H1 (cell line): ENCODE measurements around the gene LEKR1. TPM values are rescaled to one million over a fixed set of nuclear protein-coding genes. Genes with fewer than 3 reads are reported as not detected.

ENCODE experiments used
- POLR2A ChIP-seq, 2 experiments: IDR thresholded peaks; 1 replicate in 1 of 2; 2 replicates in 1 of 2; pipeline ENCODE4 v1.6.1; 2011; ENCODE audit warnings: low read depth in 2 of 2, low read length in 2 of 2, mild to moderate bottlenecking in 2 of 2; ENCODE audit errors: control extremely low read depth in 1 of 2
- SIRT6 ChIP-seq: IDR thresholded peaks from one replicate; pipeline ENCODE4 v1.7.1; 2012; ENCODE audit warnings: low read length, inconsistent platforms
- polyA plus RNA-seq, 7 experiments: library from polyadenylated mRNA; depleted of rRNA in 3 of 7; stranded (reverse) in 5 of 7; unstranded in 2 of 7; fragments of >200 nt in 5 of 7; fragments of 200-250 nt in 2 of 7; gene quantifications; 1 replicate in 5 of 7; 2 replicates in 1 of 7; 4 replicates in 1 of 7; pipeline versions ENCODE4 v1.2.1 to v1.2.3, GENCODE V29; 2011 to 2013; ENCODE audit warnings: missing spikeins in 2 of 7, mixed read lengths in 2 of 7
- total RNA-seq: library from RNA; stranded (reverse); fragmentation: NEBNext Ultra II Directional; extraction: Animal tissue kit (Norgen Biotek cat#: 25700); gene quantifications from 2 replicates; pipeline ENCODE4 v1.2.1, GENCODE V29; 2021

The LEKR1 gene
- total and polyA plus RNA-seq, 2 of the 8 experiments (the other 6 are each of a cell fraction or from before 2014, with no cell fraction given): 0.08 TPM; not detected in 1

GRCh38 chr3:156834962-156835535 is 8.9 kb downstream of the LEKR1 start (continued):
- no peak for TF ChIP-seq POLR2A (IDR thresholded peaks at IDR 0.05; ENCODE audit: control extremely low read depth in 1 of 2, low read depth in 2 of 2, low read length in 2 of 2)
- no peak for TF ChIP-seq SIRT6
